GM21529 (cell line): Measurements from ENCODE around the gene APOBR.
"Not testable (repeated sequence)": the region's sequence is repeated elsewhere in the genome, so short reads cannot be mapped to it uniquely, and the experiment has no call there.

Source experiments
- ATAC-seq: cut with Tn5 transposase; IDR thresholded peaks from one replicate; pipeline ENCODE4 v1.9.1; 2021; ENCODE audit not compliant: unreplicated experiment

The APOBR gene

GRCh38 chr16:28497861-28498599, 3.6 kb downstream of the APOBR start:
- ATAC-seq, result no peak

GRCh38 chr16:28498666-28499381, 4.4 kb downstream of the APOBR start:
- ATAC-seq, result no peak

- no peak for ATAC-seq
These were observed 5.4 kb downstream of the APOBR start for GRCh38 chr16:28499854-28500253.

GRCh38 chr16:28500476-28501180, 6.2 kb downstream of the APOBR start:
- ATAC-seq, result not testable (repeated sequence)

GRCh38 chr16:28501258-28502232, 7.1 kb downstream of the APOBR start:
- no peak for ATAC-seq

GRCh38 chr16:28502290-28502689, 7.8 kb downstream of the APOBR start:
- ATAC-seq, result no peak

GRCh38 chr16:28503470-28504259, 9.2 kb downstream of the APOBR start:
- no peak for ATAC-seq

- ATAC-seq, result no peak
These were observed 10.4 kb downstream of the APOBR start for GRCh38 chr16:28504707-28505404.

- no peak for ATAC-seq
These were observed 11.2 kb downstream of the APOBR start for GRCh38 chr16:28505489-28506137.

GRCh38 chr16:28511031-28511430, 16.6 kb downstream of the APOBR start:
- no peak for ATAC-seq

- ATAC-seq, result no peak
These were observed 17.7 kb downstream of the APOBR start for GRCh38 chr16:28511801-28512789.

- no peak for ATAC-seq
These were observed 19.2 kb downstream of the APOBR start for GRCh38 chr16:28513484-28514181.

GRCh38 chr16:28514246-28514645, 19.8 kb downstream of the APOBR start:
- no peak for ATAC-seq

- ATAC-seq, result no peak
These were observed 26.2 kb downstream of the APOBR start for GRCh38 chr16:28520672-28521071.

- no peak for ATAC-seq
These were observed 27.0 kb downstream of the APOBR start for GRCh38 chr16:28521436-28521835.

GRCh38 chr16:28522792-28523191, 28.3 kb downstream of the APOBR start:
- ATAC-seq, result no peak

- ATAC-seq, result no peak
These were observed 30.3 kb downstream of the APOBR start for GRCh38 chr16:28524681-28525171.
